ENCODE measurements around the gene MRAS. TPM values are rescaled to one million over a fixed set of nuclear protein-coding genes. Genes with fewer than 3 reads are reported as not detected.

Gene MRAS
- total and polyA plus RNA-seq, 5 donors from 2014 or later: not detected

GRCh38 chr3:138384976-138385375 is 36.6 kb downstream of the MRAS start:
- Histone ChIP-seq H3K4me1 (ENCODE audit: control insufficient read depth, insufficient read depth, low read length, poor library complexity, severe bottlenecking) (no peaks in the 10 kb centered on the region), H3K36me3 (ENCODE audit: control insufficient read depth, insufficient read depth, low read length) (no peaks in the 10 kb centered on the region), H3K27ac (ENCODE audit: insufficient read depth, low read length, poor library complexity, severe bottlenecking) (no peak overlapping the region), H3K27me3 (ENCODE audit: control insufficient read depth, insufficient read depth, low read length) (no peaks in the 10 kb centered on the region), H3K9me3 (ENCODE audit: control insufficient read depth in 2 of 2, low read length in 2 of 2) (no peaks in the 10 kb centered on the region), H3K4me3 (ENCODE audit: low read depth, low read length) (no peak overlapping the region)
- Mint-ChIP-seq H3K36me3 (no peaks in the 10 kb centered on the region), H3K4me3 (no peak overlapping the region), H3K9me3 (peaks cover 0 to 1% (median 0%) of the 10 kb centered on the region in 7 donors), H3K4me1 (no peaks in the 10 kb centered on the region), H3K27me3 (peaks cover 14% of the 10 kb centered on the region), H3K27ac (no peak overlapping the region)
- no peak for ATAC-seq (ENCODE audit: low read depth in 2 of 2)
- DNase-seq: no peak

- DNase-seq (no peak), ATAC-seq (ENCODE audit: low read depth in 2 of 2) (no peak)
- Mint-ChIP-seq H3K36me3 (no peaks in the 10 kb centered on the region), H3K4me3 (no peak overlapping the region), H3K9me3 (peaks cover 0 to 2% (median 0%) of the 10 kb centered on the region in 7 donors), H3K27ac (no peak overlapping the region), H3K4me1 (no peaks in the 10 kb centered on the region), H3K27me3 (peaks cover 17% of the 10 kb centered on the region)
- no peak overlapping the region for H3K27ac ChIP-seq (ENCODE audit: insufficient read depth, low read length, poor library complexity, severe bottlenecking)
- no peaks in the 10 kb centered on the region for H3K4me1 ChIP-seq (ENCODE audit: control insufficient read depth, insufficient read depth, low read length, poor library complexity, severe bottlenecking)
- no peak overlapping the region for H3K4me3 ChIP-seq (ENCODE audit: low read depth, low read length)
- no peaks in the 10 kb centered on the region for H3K9me3 ChIP-seq (ENCODE audit: control insufficient read depth in 2 of 2, low read length in 2 of 2)
- H3K27me3 ChIP-seq (ENCODE audit: control insufficient read depth, insufficient read depth, low read length): no peaks in the 10 kb centered on the region
- H3K36me3 ChIP-seq (ENCODE audit: control insufficient read depth, insufficient read depth, low read length): no peaks in the 10 kb centered on the region
These were observed 40.8 kb downstream of the MRAS start for GRCh38 chr3:138389144-138389601.

- Mint-ChIP-seq H3K27ac (peak overlapping the region in 1 of 3 donors; percentile 15), H3K4me1 (no peaks in the 10 kb centered on the region), H3K27me3 (peaks cover 12% of the 10 kb centered on the region), H3K36me3 (no peaks in the 10 kb centered on the region), H3K9me3 (peaks cover 0 to 1% (median 0%) of the 10 kb centered on the region in 7 donors), H3K4me3 (no peak overlapping the region)
- DNase-seq: no peak
- Histone ChIP-seq H3K27me3 (ENCODE audit: control insufficient read depth, insufficient read depth, low read length) (no peaks in the 10 kb centered on the region), H3K36me3 (ENCODE audit: control insufficient read depth, insufficient read depth, low read length) (no peaks in the 10 kb centered on the region), H3K27ac (ENCODE audit: insufficient read depth, low read length, poor library complexity, severe bottlenecking) (no peak overlapping the region), H3K9me3 (ENCODE audit: control insufficient read depth in 2 of 2, low read length in 2 of 2) (no peaks in the 10 kb centered on the region), H3K4me1 (ENCODE audit: control insufficient read depth, insufficient read depth, low read length, poor library complexity, severe bottlenecking) (no peaks in the 10 kb centered on the region), H3K4me3 (ENCODE audit: low read depth, low read length) (no peak overlapping the region)
- no peak for ATAC-seq (ENCODE audit: low read depth in 2 of 2)
These were observed 41.6 kb downstream of the MRAS start for GRCh38 chr3:138389841-138390581.

- DNase-seq (no peak), ATAC-seq (ENCODE audit: low read depth in 2 of 2) (no peak)
- no peaks in the 10 kb centered on the region for H3K9me3 ChIP-seq (ENCODE audit: control insufficient read depth in 2 of 2, low read length in 2 of 2)
- H3K27me3 ChIP-seq (ENCODE audit: control insufficient read depth, insufficient read depth, low read length): no peaks in the 10 kb centered on the region
- Mint-ChIP-seq H3K4me3 (no peak overlapping the region), H3K36me3 (no peaks in the 10 kb centered on the region), H3K27me3 (peaks cover 12% of the 10 kb centered on the region), H3K9me3 (peaks cover 0 to 1% (median 0%) of the 10 kb centered on the region in 7 donors), H3K4me1 (no peaks in the 10 kb centered on the region), H3K27ac (no peak overlapping the region)
- H3K36me3 ChIP-seq (ENCODE audit: control insufficient read depth, insufficient read depth, low read length): no peaks in the 10 kb centered on the region
- H3K4me3 ChIP-seq (ENCODE audit: low read depth, low read length): no peak overlapping the region
- no peak overlapping the region for H3K27ac ChIP-seq (ENCODE audit: insufficient read depth, low read length, poor library complexity, severe bottlenecking)
- no peaks in the 10 kb centered on the region for H3K4me1 ChIP-seq (ENCODE audit: control insufficient read depth, insufficient read depth, low read length, poor library complexity, severe bottlenecking)
These were observed 42.2 kb downstream of the MRAS start for GRCh38 chr3:138390582-138390932.

GRCh38 chr3:138394156-138394555 is 45.8 kb downstream of the MRAS start:
- no peaks in the 10 kb centered on the region for H3K36me3 ChIP-seq (ENCODE audit: control insufficient read depth, insufficient read depth, low read length)
- H3K27ac ChIP-seq (ENCODE audit: insufficient read depth, low read length, poor library complexity, severe bottlenecking): no peak overlapping the region
- Mint-ChIP-seq H3K9me3 (peaks cover 0 to 1% (median 0%) of the 10 kb centered on the region in 7 donors), H3K27ac (no peak overlapping the region), H3K27me3 (peaks cover 12% of the 10 kb centered on the region), H3K4me1 (no peaks in the 10 kb centered on the region), H3K4me3 (no peak overlapping the region), H3K36me3 (no peaks in the 10 kb centered on the region)
- H3K4me1 ChIP-seq (ENCODE audit: control insufficient read depth, insufficient read depth, low read length, poor library complexity, severe bottlenecking): no peaks in the 10 kb centered on the region
- DNase-seq (no peak), ATAC-seq (ENCODE audit: low read depth in 2 of 2) (no peak)
- no peaks in the 10 kb centered on the region for H3K27me3 ChIP-seq (ENCODE audit: control insufficient read depth, insufficient read depth, low read length)
- no peak overlapping the region for H3K4me3 ChIP-seq (ENCODE audit: low read depth, low read length)
- H3K9me3 ChIP-seq (ENCODE audit: control insufficient read depth in 2 of 2, low read length in 2 of 2): no peaks in the 10 kb centered on the region

GRCh38 chr3:138394686-138395085 is 46.3 kb downstream of the MRAS start:
- ATAC-seq (ENCODE audit: low read depth in 2 of 2): no peak

GRCh38 chr3:138395865-138396751 is 47.7 kb downstream of the MRAS start:
- Mint-ChIP-seq H3K27me3 (no peaks in the 10 kb centered on the region), H3K4me1 (no peaks in the 10 kb centered on the region), H3K36me3 (no peaks in the 10 kb centered on the region), H3K27ac (peak overlapping the region in 2 of 3 donors; percentile 29 to 80), H3K4me3 (no peak overlapping the region), H3K9me3 (peaks cover 0 to 1% (median 0%) of the 10 kb centered on the region in 7 donors)
- Histone ChIP-seq H3K9me3 (ENCODE audit: control insufficient read depth in 2 of 2, low read length in 2 of 2) (no peaks in the 10 kb centered on the region), H3K27ac (ENCODE audit: insufficient read depth, low read length, poor library complexity, severe bottlenecking) (no peak overlapping the region), H3K27me3 (ENCODE audit: control insufficient read depth, insufficient read depth, low read length) (no peaks in the 10 kb centered on the region), H3K36me3 (ENCODE audit: control insufficient read depth, insufficient read depth, low read length) (no peaks in the 10 kb centered on the region), H3K4me3 (ENCODE audit: low read depth, low read length) (no peak overlapping the region), H3K4me1 (ENCODE audit: control insufficient read depth, insufficient read depth, low read length, poor library complexity, severe bottlenecking) (no peaks in the 10 kb centered on the region)
- ATAC-seq (ENCODE audit: low read depth in 2 of 2): no peak
- no peak for DNase-seq

More at GRCh38 chr3:138394686-138395085, 46.3 kb downstream of the MRAS start:
- no peak for DNase-seq
- H3K27ac ChIP-seq (ENCODE audit: insufficient read depth, low read length, poor library complexity, severe bottlenecking): no peak overlapping the region
- no peaks in the 10 kb centered on the region for H3K4me1 ChIP-seq (ENCODE audit: control insufficient read depth, insufficient read depth, low read length, poor library complexity, severe bottlenecking)
- H3K27me3 ChIP-seq (ENCODE audit: control insufficient read depth, insufficient read depth, low read length): no peaks in the 10 kb centered on the region
- Mint-ChIP-seq H3K27ac (no peak overlapping the region), H3K36me3 (no peaks in the 10 kb centered on the region), H3K4me1 (no peaks in the 10 kb centered on the region), H3K27me3 (peaks cover 9% of the 10 kb centered on the region), H3K4me3 (no peak overlapping the region), H3K9me3 (peaks cover 0 to 1% (median 0%) of the 10 kb centered on the region in 7 donors)
- no peaks in the 10 kb centered on the region for H3K36me3 ChIP-seq (ENCODE audit: control insufficient read depth, insufficient read depth, low read length)
- H3K9me3 ChIP-seq (ENCODE audit: control insufficient read depth in 2 of 2, low read length in 2 of 2): no peaks in the 10 kb centered on the region
- no peak overlapping the region for H3K4me3 ChIP-seq (ENCODE audit: low read depth, low read length)

All from CD4-positive, CD25-positive, alpha-beta regulatory T cell (primary cell).